HCEC 1CT (cell line): ENCODE results near the gene SNU13.
A peak's percentile ranks its signal among the peaks of the same experiment; 100 is the strongest.
"Not testable (repeated sequence)": the region's sequence is repeated elsewhere in the genome, so short reads cannot be mapped to it uniquely, and the experiment has no call there.

Experiments
- DNase-seq: peaks from one replicate; pipeline ENCODE4 v3.0.0-alpha.2; 2017

The SNU13 gene

DNA sequence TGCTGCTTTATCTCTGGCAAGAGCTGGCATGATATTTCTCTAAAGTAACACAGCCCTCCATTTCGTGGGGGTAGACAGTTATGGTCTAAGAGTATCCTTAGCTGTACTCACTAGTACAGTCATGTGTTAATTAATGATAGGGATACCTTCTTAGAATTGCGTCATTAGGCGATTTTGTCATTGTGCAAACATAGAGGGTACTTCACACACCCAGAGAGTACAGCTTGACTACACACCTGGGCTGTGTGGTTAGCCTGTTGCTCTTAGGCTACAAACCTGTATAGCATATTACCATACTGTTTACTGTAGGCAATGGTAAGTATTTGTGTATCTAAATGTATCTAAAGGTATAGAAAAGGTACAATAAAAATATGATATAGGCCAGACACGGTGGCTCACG lies 50.5 kb downstream of the SNU13 start:
- no peak for DNase-seq

- DNase-seq, result not testable (repeated sequence)
These were observed 51.0 kb downstream of the SNU13 start for GRCh38 chr22:41637623-41638022.

DNA sequence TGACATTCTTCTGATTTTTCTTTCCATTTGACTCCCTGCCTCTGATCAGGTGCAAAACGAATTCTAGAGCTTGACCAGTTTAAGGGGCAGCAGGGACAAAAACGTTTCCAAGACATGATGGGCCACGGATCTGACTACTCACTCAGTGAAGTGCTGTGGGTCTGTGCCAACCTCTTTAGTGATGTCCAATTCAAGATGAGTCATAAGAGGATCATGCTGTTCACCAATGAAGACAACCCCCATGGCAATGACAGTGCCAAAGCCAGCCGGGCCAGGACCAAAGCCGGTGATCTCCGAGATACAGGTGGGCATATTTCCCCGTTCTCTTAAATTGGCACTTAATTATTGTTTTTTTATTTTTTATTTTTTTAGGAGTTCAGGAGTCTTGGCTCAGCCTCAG lies 52.2 kb downstream of the SNU13 start:
- peak; percentile 46 for DNase-seq

DNA sequence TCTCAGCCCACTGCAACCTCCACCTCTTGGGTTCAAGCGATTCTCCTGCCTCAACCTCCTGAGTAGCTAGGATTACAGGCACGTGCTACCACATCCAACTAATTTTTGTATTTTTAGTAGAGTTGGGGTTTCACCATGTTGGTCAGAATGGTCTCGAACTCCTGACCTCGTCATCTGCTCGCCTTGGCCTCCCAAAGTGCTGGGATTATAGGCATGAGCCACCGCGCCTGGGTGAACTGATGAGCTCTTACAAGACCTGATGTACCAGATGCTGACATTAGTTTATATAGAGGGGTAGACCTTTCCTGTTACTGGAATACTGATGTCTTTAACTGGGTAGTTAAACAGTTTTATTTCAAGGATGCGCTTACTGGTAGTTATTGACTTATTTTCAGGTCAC lies 54.1 kb downstream of the SNU13 start:
- not testable (repeated sequence) for DNase-seq

DNA sequence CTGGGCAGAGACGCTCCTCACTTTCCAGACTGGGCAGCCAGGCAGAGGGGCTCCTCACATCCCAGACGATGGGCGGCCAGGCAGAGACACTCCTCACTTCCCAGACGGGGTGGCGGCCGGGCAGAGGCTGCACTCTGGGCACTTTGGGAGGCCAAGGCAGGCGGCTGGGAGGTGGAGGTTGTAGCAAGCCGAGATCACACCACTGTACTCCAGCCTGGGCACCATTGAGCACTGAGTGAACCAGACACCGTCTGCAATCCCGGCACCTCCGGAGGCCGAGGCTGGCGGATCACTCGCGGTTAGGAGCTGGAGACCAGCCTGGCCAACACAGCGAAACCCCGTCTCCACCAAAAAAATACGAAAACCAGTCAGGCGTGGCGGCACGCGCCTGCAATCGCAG lies 57.1 kb downstream of the SNU13 start:
- not testable (repeated sequence) for DNase-seq

GRCh38 chr22:41631115-41631514 lies 57.6 kb downstream of the SNU13 start:
- DNase-seq, result not testable (repeated sequence)

GRCh38 chr22:41625577-41625976 lies 63.1 kb downstream of the SNU13 start:
- DNase-seq, result no peak
